A549 (cell line): ENCODE data around the gene NMNAT2. TPM values are rescaled to one million over a fixed set of nuclear protein-coding genes. Genes with fewer than 3 reads are reported as not detected.
A peak's percentile ranks its signal among the peaks of the same experiment; 100 is the strongest.

ENCODE experiments used
- ATAC-seq, 2 experiments: fragments of 200-7000 bp in 1 of 2; fragments of >200 bp in 1 of 2; cut with Nextera tagmentation in 1 of 2; cut with Tn5 transposase in 1 of 2; 3 replicates each; pipeline versions ENCODE4 v1.8.0 to v1.9.1; 2018 to 2020; ENCODE audit warnings: mild to moderate bottlenecking in 1 of 2, moderate library complexity in 1 of 2
- CTCF ChIA-PET: fragments of 300-600 bp; sonication (Branson Sonifier 250); formaldehyde crosslinking; extraction: SDS; loops from one replicate; lab custom pipeline; 2021; ENCODE audit warnings: antibody characterized with exemption, inconsistent platforms; lab: Yijun Ruan, JAX
- POLR2A ChIA-PET: fragments of 350-600 bp; formaldehyde crosslinking; extraction: SDS; loops from one replicate; lab custom pipeline; 2021; ENCODE audit warnings: antibody characterized with exemption, inconsistent platforms; lab: Yijun Ruan, JAX
- DNase-seq, 2 experiments: peaks; one replicate each; pipeline versions ENCODE4 v3.0.0 to v3.0.0-alpha.2; 2011 to 2016; ENCODE audit warnings: low read depth in 1 of 2, low spot score in 1 of 2
- FAIRE-seq: peaks from 2 replicates; lab custom pipeline; 2011; peaks lifted over from hg19 to GRCh38; lab: Jason Lieb, UNC
- H3K27ac ChIP-seq, 2 experiments: fragments of >200 bp; sonication (Bioruptor Twin); formaldehyde crosslinking; 3 replicates each; pipeline ENCODE4 v1.5.1; 2016 to 2017
- H3K4me1 ChIP-seq: fragments of >200 bp; sonication (Bioruptor Twin); formaldehyde crosslinking; 3 replicates; pipeline ENCODE4 v1.6.1; 2016
- H3K4me2 ChIP-seq: fragments of >200 bp; sonication (Bioruptor Twin); formaldehyde crosslinking; 3 replicates; pipeline ENCODE4 v1.6.1; 2016
- H3K4me3 ChIP-seq: fragments of >200 bp; sonication (Bioruptor Twin); formaldehyde crosslinking; 3 replicates; pipeline ENCODE4 v1.5.1; 2016
- H3K9me3 ChIP-seq: fragments of >200 bp; sonication (Bioruptor Twin); formaldehyde crosslinking; 3 replicates; pipeline ENCODE4 v1.6.1; 2016
- ATOH8 ChIP-seq: fragments of 250-450 bp; sonication (Bioruptor Pico); IDR thresholded peaks from 2 replicates; pipeline ENCODE4 v1.5.0; 2020; ENCODE audit warnings: low read depth, mild to moderate bottlenecking, moderate library complexity
- CBX2 ChIP-seq: fragments of 200-600 bp; sonication (generic); IDR thresholded peaks from 2 replicates; pipeline ENCODE4 v1.6.1; 2016; ENCODE audit warnings: low read depth, mild to moderate bottlenecking, borderline replicate concordance
- CBX8 ChIP-seq: fragments of 200-600 bp; sonication (generic); IDR thresholded peaks from 2 replicates; pipeline ENCODE4 v1.6.1; 2016
- CEBPB ChIP-seq, 2 experiments: fragments of >200 bp in 1 of 2; sonication (Bioruptor Twin) in 1 of 2; formaldehyde crosslinking in 1 of 2; IDR thresholded peaks; 2 replicates each; pipeline ENCODE4 v1.6.1; 2012 to 2016
- CHD4 ChIP-seq: fragments of 200-600 bp; sonication (generic); IDR thresholded peaks from 2 replicates; pipeline ENCODE4 v1.6.1; 2016; ENCODE audit warnings: antibody characterized with exemption, mild to moderate bottlenecking, borderline replicate concordance
- EHF ChIP-seq: fragments of 250-450 bp; sonication (Bioruptor Pico); IDR thresholded peaks from 2 replicates; pipeline ENCODE4 v1.5.0; 2020; ENCODE audit warnings: mild to moderate bottlenecking
- EHMT2 ChIP-seq: fragments of 200-600 bp; sonication (generic); IDR thresholded peaks from 2 replicates; pipeline ENCODE4 v1.6.1; 2016; ENCODE audit warnings: antibody characterized with exemption, low read depth, mild to moderate bottlenecking, moderate library complexity
- FOSB ChIP-seq: fragments of 250-450 bp; sonication (Bioruptor Pico); IDR thresholded peaks from 2 replicates; pipeline ENCODE4 v1.5.0; 2020; ENCODE audit warnings: mild to moderate bottlenecking, moderate library complexity
- HES2 ChIP-seq: fragments of >200 bp; sonication (Bioruptor Twin); formaldehyde crosslinking; IDR thresholded peaks from 2 replicates; pipeline ENCODE4 v1.6.1; 2016
- HMGXB4 ChIP-seq: fragments of 250-450 bp; sonication (Bioruptor Pico); IDR thresholded peaks from 2 replicates; pipeline ENCODE4 v1.5.0; 2021; ENCODE audit warnings: mild to moderate bottlenecking, moderate library complexity, borderline replicate concordance
- HOXA7 ChIP-seq: fragments of 250-450 bp; sonication (Bioruptor Pico); IDR thresholded peaks from 2 replicates; pipeline ENCODE4 v1.5.0; 2020; ENCODE audit warnings: mild to moderate bottlenecking, moderate library complexity
- HOXB13 ChIP-seq: fragments of 250-450 bp; sonication (Bioruptor Pico); IDR thresholded peaks from 2 replicates; pipeline ENCODE4 v1.5.0; 2020; ENCODE audit warnings: low read depth, mild to moderate bottlenecking, moderate library complexity
- JUNB ChIP-seq: fragments of >200 bp; sonication (Bioruptor Twin); formaldehyde crosslinking; IDR thresholded peaks from 2 replicates; pipeline ENCODE4 v1.6.1; 2016
- MAX ChIP-seq: IDR thresholded peaks from 2 replicates; pipeline ENCODE4 v1.6.1; 2012
- MAZ ChIP-seq: fragments of 150-350 bp; IDR thresholded peaks from 2 replicates; pipeline ENCODE4 v1.6.1; 2014; ENCODE audit warnings: antibody characterized with exemption, low read depth, low read length, borderline replicate concordance
- NFE2L2 ChIP-seq: fragments of 150-350 bp; conservative IDR thresholded peaks from 2 replicates; pipeline ENCODE4 v1.6.1; 2014; ENCODE audit warnings: low read length
- NPAS2 ChIP-seq: fragments of 250-450 bp; sonication (Bioruptor Pico); IDR thresholded peaks from 2 replicates; pipeline ENCODE4 v1.8.0; 2022; ENCODE audit warnings: mild to moderate bottlenecking, moderate library complexity, borderline replicate concordance
- NR3C1 ChIP-seq: fragments of >200 bp; sonication (Bioruptor Twin); formaldehyde crosslinking; IDR thresholded peaks from 3 replicates; pipeline ENCODE4 v1.6.1; 2017
- PHF8 ChIP-seq: fragments of 200-600 bp; sonication (generic); IDR thresholded peaks from 2 replicates; pipeline ENCODE4 v1.6.1; 2016; ENCODE audit warnings: low read depth, mild to moderate bottlenecking, antibody characterized with exemption, moderate library complexity, borderline replicate concordance
- POLR2AphosphoS2 ChIP-seq: conservative IDR thresholded peaks from 2 replicates; pipeline ENCODE4 v1.6.1; 2012; ENCODE audit warnings: low read length, improper control_type of control experiment, inconsistent platforms
- RAD21 ChIP-seq, 2 experiments: fragments of >200 bp in 1 of 2; sonication (Bioruptor Twin) in 1 of 2; formaldehyde crosslinking in 1 of 2; IDR thresholded peaks in 1 of 2; conservative IDR thresholded peaks in 1 of 2; 2 replicates in 1 of 2; 3 replicates in 1 of 2; pipeline ENCODE4 v1.6.1; 2012 to 2018; ENCODE audit warnings: inconsistent platforms in 1 of 2
- RARB ChIP-seq: fragments of 250-450 bp; sonication (Bioruptor Pico); IDR thresholded peaks from 2 replicates; pipeline ENCODE4 v1.8.0; 2021; ENCODE audit warnings: mild to moderate bottlenecking, moderate library complexity
- RNF2 ChIP-seq: fragments of 200-600 bp; sonication (generic); IDR thresholded peaks from 2 replicates; pipeline ENCODE4 v1.6.1; 2016; ENCODE audit warnings: low read depth, mild to moderate bottlenecking, antibody characterized with exemption, moderate library complexity, borderline replicate concordance
- SMC3 ChIP-seq: fragments of >200 bp; sonication (Bioruptor Twin); formaldehyde crosslinking; IDR thresholded peaks from 3 replicates; pipeline ENCODE4 v1.6.1; 2018; ENCODE audit warnings: inconsistent platforms
- TFCP2L1 ChIP-seq: fragments of 250-450 bp; sonication (Bioruptor Pico); IDR thresholded peaks from 2 replicates; pipeline ENCODE4 v1.5.0; 2021; ENCODE audit warnings: mild to moderate bottlenecking
- TP53 ChIP-seq: fragments of 250-450 bp; sonication (Bioruptor Pico); IDR thresholded peaks from 2 replicates; pipeline ENCODE4 v1.5.0; 2021; ENCODE audit warnings: mild to moderate bottlenecking, moderate library complexity
- ZC3H11A ChIP-seq: fragments of 450-650 bp; IDR thresholded peaks from 2 replicates; pipeline ENCODE4 v1.6.1; 2014; ENCODE audit warnings: antibody characterized with exemption, mild to moderate bottlenecking
- ZFP36 ChIP-seq: fragments of 450-650 bp; IDR thresholded peaks from 2 replicates; pipeline ENCODE4 v1.6.1; 2014; ENCODE audit warnings: borderline replicate concordance; ENCODE audit not compliant: partially characterized antibody
- ZNF302 ChIP-seq: fragments of 250-450 bp; sonication (Bioruptor Pico); IDR thresholded peaks from 2 replicates; pipeline ENCODE4 v1.9.0; 2021; ENCODE audit warnings: inconsistent platforms, mild to moderate bottlenecking, moderate library complexity
- WGBS: methylation state at CpG from one replicate; pipeline ENCODE4 v1.1.6; 2017; ENCODE audit errors: missing lambda C conversion rate; 5-methylcytosine and 5-hydroxymethylcytosine counted together
- polyA plus RNA-seq, 4 experiments: library from polyadenylated mRNA; depleted of rRNA in 3 of 4; stranded (reverse); fragments of >200 nt; fragmentation: RNase III in 1 of 4; extraction: RNeasy Plus Mini Kit Qiagen cat#74134 plus additional on column Dnase treatment in 1 of 4; gene quantifications; 2 replicates in 3 of 4; 3 replicates in 1 of 4; pipeline ENCODE4 v1.2.3, GENCODE V29; 2011 to 2017

Gene NMNAT2
- polyA plus RNA-seq, 2 of the 4 experiments (the other 2 are of a cell fraction) = 0.16 to 0.63 TPM

- Histone ChIP-seq H3K4me3 (no peak overlapping the region), H3K4me2 (no peak overlapping the region), H3K9me3 (no peaks in the 10 kb centered on the region), H3K27ac (0 out of 6 replicates have a peak overlapping the region, but pooled peaks of 1 of the 2 experiments have one; percentile 24), H3K4me1 (peaks cover 28% of the 10 kb centered on the region)
- no peak for FAIRE-seq
- POLR2A ChIA-PET = no interaction called here
- no peak for ATAC-seq
- TF ChIP-seq HOXA7 (CRISPR knock-in tag) (no peak), ZC3H11A (no peak), SMC3 (no peak), JUNB (no peak), MAZ (no peak), EHMT2 (no peak), CBX2 (no peak), EHF (CRISPR knock-in tag) (no peak), NFE2L2 (no peak), TP53 (CRISPR knock-in tag) (no peak), ZNF302 (CRISPR knock-in tag) (no peak), HES2 (no peak), HOXB13 (CRISPR knock-in tag) (no peak), MAX (no peak), ZFP36 (no peak), RNF2 (no peak), NR3C1 (no peak), RARB (CRISPR knock-in tag) (no peak), CEBPB (IDR thresholded peaks at IDR 0.05) (no peak), POLR2AphosphoS2 (no peak)
- 52% methylated on average over 2 of the region's 2 CpGs for WGBS
- CTCF ChIA-PET = interaction anchor here (0.6 kb wide), 1 partner anchor 183 kb away, joined by 3 read pairs; no protein-coding TSS in a partner anchor
- DNase-seq = no peak
These were observed 45.4 kb upstream of the NMNAT2 start for GRCh38 chr1:183463566-183463965.

GRCh38 chr1:183461350-183461749 lies 43.2 kb upstream of the NMNAT2 start:
- Histone ChIP-seq H3K4me1 (peaks cover 8% of the 10 kb centered on the region; the same call in 2 of the 3 replicates), H3K27ac (0 out of 6 replicates have a peak overlapping the region, but pooled peaks of 1 of the 2 experiments have one; percentile 0), H3K4me3 (no peak overlapping the region), H3K4me2 (peak overlapping the region; percentile 25; the same call in 2 of the 3 replicates), H3K9me3 (no peaks in the 10 kb centered on the region)
- FAIRE-seq (no peak), ATAC-seq (no peak), DNase-seq (peak in 1 of 2 experiments; percentile 23)
- WGBS = 63% methylated on average over 1 of the region's 1 CpG
- TF ChIP-seq NPAS2 (CRISPR knock-in tag) (no peak), RARB (CRISPR knock-in tag) (no peak), CBX8 (no peak), ATOH8 (CRISPR knock-in tag) (no peak), NR3C1 (no peak), HES2 (no peak)
- POLR2A ChIA-PET = interaction anchor here (0.5 kb wide), 1 partner anchor 146 kb away, joined by 3 read pairs; no protein-coding TSS in a partner anchor
- CTCF ChIA-PET = interaction anchor here (1.1 kb wide), 1 partner anchor 84 kb away, joined by 3 read pairs; no protein-coding TSS in a partner anchor

GRCh38 chr1:183460596-183460995 lies 42.4 kb upstream of the NMNAT2 start:
- no peak overlapping the region for H3K27ac ChIP-seq
- no peak overlapping the region for H3K4me3 ChIP-seq
- no peaks in the 10 kb centered on the region for H3K9me3 ChIP-seq
- CTCF ChIA-PET = interaction anchor here (0.6 kb wide), 1 partner anchor 138 kb away, joined by 4 read pairs; no protein-coding TSS in a partner anchor
- DNase-seq (no peak), ATAC-seq (no peak), FAIRE-seq (no peak)
- no peak overlapping the region for H3K4me2 ChIP-seq
- WGBS = 71% methylated on average over 2 of the region's 2 CpGs
- POLR2A ChIA-PET = interaction anchor here (0.5 kb wide), 1 partner anchor 12 kb away, joined by 6 read pairs; the partner anchor contains the start of gene SMG7
- peaks cover 8% of the 10 kb centered on the region; the same call in 2 of the 3 replicates for H3K4me1 ChIP-seq
- no peak for TF ChIP-seq HMGXB4 (CRISPR knock-in tag)
- TF ChIP-seq ATOH8 (CRISPR knock-in tag) = no peak
- no peak for TF ChIP-seq CHD4
- TF ChIP-seq FOSB (CRISPR knock-in tag) = no peak
- no peak for TF ChIP-seq TFCP2L1 (CRISPR knock-in tag)
- no peak for TF ChIP-seq JUNB
- TF ChIP-seq PHF8 = no peak
- TF ChIP-seq NFE2L2 = no peak
- no peak for TF ChIP-seq RAD21 (conservative IDR thresholded peaks at IDR 0.05 in 1 of 2, IDR thresholded peaks at IDR 0.05 in 1 of 2)
